PC-3 (cell line): Measurements from ENCODE around the gene ACTR1B. TPM values are rescaled to one million over a fixed set of nuclear protein-coding genes. Genes with fewer than 3 reads are reported as not detected.

Experiments used
- ATAC-seq: fragments of 200-7000 bp; cut with Tn5 transposase; 2 replicates; pipeline ENCODE4 v1.9.1; 2020; ENCODE audit warnings: mild to moderate bottlenecking, moderate library complexity
- BruUV-seq: library from RNA; stranded (reverse); fragments of 400-500 nt; replicated peaks from 2 replicates; lab custom pipeline; 2021; lab: Mats Ljungman, UMichigan
- CTCF ChIA-PET: fragments of 300-600 bp; sonication (Branson Sonifier 250); formaldehyde crosslinking; loops from one replicate; lab custom pipeline; 2022; ENCODE audit warnings: antibody characterized with exemption; lab: Charles Lee
- POLR2A ChIA-PET: fragments of 300-600 bp; sonication (Branson Sonifier 250); formaldehyde crosslinking; loops from one replicate; lab custom pipeline; 2022; ENCODE audit warnings: antibody characterized with exemption; ENCODE audit not compliant: unreplicated experiment; lab: Charles Lee
- DNase-seq: peaks from one replicate; pipeline ENCODE4 v3.0.0-alpha.2; 2015
- H2AFZ ChIP-seq: fragments of 300-600 bp; sonication (generic); 2 replicates; pipeline ENCODE4 v1.6.0; 2016; ENCODE audit warnings: antibody characterized with exemption, low read length
- H3F3A ChIP-seq: fragments of 300-600 bp; sonication (generic); one replicate; pipeline ENCODE4 v1.6.0; 2017; ENCODE audit warnings: antibody characterized with exemption, low read length, control low read depth, mild to moderate bottlenecking; ENCODE audit not compliant: unreplicated experiment
- H3K27ac ChIP-seq: fragments of 300-600 bp; sonication (generic); 2 replicates; pipeline ENCODE4 v1.5.1; 2016; ENCODE audit warnings: mild to moderate bottlenecking, low read length
- H3K27me3 ChIP-seq: fragments of 300-600 bp; sonication (generic); 2 replicates; pipeline ENCODE4 v1.6.1; 2016; ENCODE audit warnings: low read length, mixed read lengths
- H3K36me3 ChIP-seq: fragments of 300-600 bp; sonication (generic); 2 replicates; pipeline ENCODE4 v1.6.1; 2016; ENCODE audit warnings: low read depth, mixed run types, low read length, mixed read lengths
- H3K4me1 ChIP-seq: fragments of 300-600 bp; sonication (generic); 2 replicates; pipeline ENCODE4 v1.5.1; 2016; ENCODE audit warnings: low read length; ENCODE audit not compliant: insufficient read depth
- H3K4me2 ChIP-seq: fragments of 300-600 bp; sonication (generic); 2 replicates; pipeline ENCODE4 v1.6.0; 2016; ENCODE audit warnings: low read length
- H3K4me3 ChIP-seq: fragments of 300-600 bp; sonication (generic); 2 replicates; pipeline ENCODE4 v1.5.1; 2016; ENCODE audit warnings: mild to moderate bottlenecking, low read length, mixed read lengths
- H3K79me2 ChIP-seq: fragments of 300-600 bp; sonication (generic); 2 replicates; pipeline ENCODE4 v1.6.1; 2017; ENCODE audit warnings: low read length, mixed read lengths
- H3K9ac ChIP-seq: fragments of 300-600 bp; sonication (generic); 2 replicates; pipeline ENCODE4 v1.6.0; 2016; ENCODE audit warnings: mild to moderate bottlenecking, low read length
- H3K9me2 ChIP-seq: fragments of 300-600 bp; sonication (generic); replicated peaks from 2 replicates; pipeline ENCODE4 v1.6.1; 2016; ENCODE audit warnings: mixed run types, low read length, mixed read lengths
- H3K9me3 ChIP-seq: fragments of 300-600 bp; sonication (generic); 2 replicates; pipeline ENCODE4 v1.6.1; 2016; ENCODE audit warnings: low read length, mixed read lengths
- H4K20me1 ChIP-seq: fragments of 300-600 bp; sonication (generic); 2 replicates; pipeline ENCODE4 v1.6.1; 2016; ENCODE audit warnings: low read length, mixed read lengths
- CTCF ChIP-seq: fragments of 300-600 bp; sonication (generic); conservative IDR thresholded peaks from 2 replicates; pipeline ENCODE4 v1.5.1; 2017; ENCODE audit warnings: antibody characterized with exemption, low read depth, mild to moderate bottlenecking, low read length
- EZH2 ChIP-seq: fragments of 300-600 bp; sonication (generic); IDR thresholded peaks from one replicate; pipeline ENCODE4 v1.6.1; 2017; ENCODE audit warnings: antibody characterized with exemption, mild to moderate bottlenecking, low read length; ENCODE audit not compliant: unreplicated experiment
- EZH2phosphoT487 ChIP-seq: fragments of 300-600 bp; sonication (generic); IDR thresholded peaks from 2 replicates; pipeline ENCODE4 v1.6.1; 2018; ENCODE audit warnings: mild to moderate bottlenecking, antibody characterized with exemption, low read length, borderline replicate concordance
- intact Hi-C: fragments of 100-400 bp; cut with micrococcal nuclease; formaldehyde crosslinking; loops from 2 replicates; pipeline ENCODE4 v1.9.0; 2023
- total RNA-seq: library from RNA; depleted of rRNA; stranded (reverse); fragments of >200 nt; gene quantifications from 2 replicates; pipeline ENCODE4 v1.2.3, GENCODE V29; 2014

Gene ACTR1B
- total RNA-seq, 1 experiment from 2014 or later, result 27.0 TPM

- ChIA-PET POLR2A (no interaction called here), CTCF (no interaction called here)
- TF ChIP-seq CTCF, result no peak
- no peak for TF ChIP-seq EZH2phosphoT487
- no peak for TF ChIP-seq EZH2
- Histone ChIP-seq H2AFZ (no peak overlapping the region), H3K9me3 (0 out of 2 replicates have a peak, but pooled peaks cover under 1% of the 10 kb centered on the region), H3K36me3 (peaks cover 22% of the 10 kb centered on the region), H3K4me2 (no peak overlapping the region), H4K20me1 (0 out of 2 replicates have a peak, but pooled peaks cover 8% of the 10 kb centered on the region), H3K9ac (no peak overlapping the region), H3K27ac (no peak overlapping the region), H3K27me3 (no peaks in the 10 kb centered on the region), H3K4me1 (peaks cover 17% of the 10 kb centered on the region), H3F3A (peaks cover 4% of the 10 kb centered on the region), H3K9me2 (no peaks in the 10 kb centered on the region), H3K79me2 (peaks cover 35% of the 10 kb centered on the region), H3K4me3 (no peak overlapping the region)
- DNase-seq (no peak), ATAC-seq (no peak)
- intact Hi-C loops, result no loop called here
- BruUV-seq, result no TSS peak
These were observed 4.4 kb downstream of the ACTR1B start for GRCh38 chr2:97659256-97660043.

- ChIA-PET CTCF (no interaction called here), POLR2A (no interaction called here)
- BruUV-seq, result no TSS peak
These were observed 5.1 kb downstream of the ACTR1B start for GRCh38 chr2:97658691-97659157.

More at GRCh38 chr2:97658691-97659157, 5.1 kb downstream of the ACTR1B start:
- H4K20me1 ChIP-seq, result 0 out of 2 replicates have a peak, but pooled peaks cover 8% of the 10 kb centered on the region
- no peak overlapping the region for H3K27ac ChIP-seq
- ATAC-seq (no peak), DNase-seq (no peak)
- H3K4me2 ChIP-seq, result no peak overlapping the region
- no peak for TF ChIP-seq EZH2
- TF ChIP-seq CTCF, result no peak
- TF ChIP-seq EZH2phosphoT487, result no peak
- H3K9me2 ChIP-seq, result no peaks in the 10 kb centered on the region
- peaks cover 17% of the 10 kb centered on the region for H3K4me1 ChIP-seq
- peaks cover 4% of the 10 kb centered on the region for H3F3A ChIP-seq
- no peak overlapping the region for H3K9ac ChIP-seq
- H3K36me3 ChIP-seq, result peaks cover 28% of the 10 kb centered on the region
- no peaks in the 10 kb centered on the region for H3K27me3 ChIP-seq
- intact Hi-C loops, result no loop called here
- H3K79me2 ChIP-seq, result peaks cover 35% of the 10 kb centered on the region
- H3K9me3 ChIP-seq, result 0 out of 2 replicates have a peak, but pooled peaks cover 5% of the 10 kb centered on the region
- H3K4me3 ChIP-seq, result no peak overlapping the region
- H2AFZ ChIP-seq, result no peak overlapping the region
